ENCODE results near the gene FBXO2.

- TF ChIP-seq, protein P1, sequence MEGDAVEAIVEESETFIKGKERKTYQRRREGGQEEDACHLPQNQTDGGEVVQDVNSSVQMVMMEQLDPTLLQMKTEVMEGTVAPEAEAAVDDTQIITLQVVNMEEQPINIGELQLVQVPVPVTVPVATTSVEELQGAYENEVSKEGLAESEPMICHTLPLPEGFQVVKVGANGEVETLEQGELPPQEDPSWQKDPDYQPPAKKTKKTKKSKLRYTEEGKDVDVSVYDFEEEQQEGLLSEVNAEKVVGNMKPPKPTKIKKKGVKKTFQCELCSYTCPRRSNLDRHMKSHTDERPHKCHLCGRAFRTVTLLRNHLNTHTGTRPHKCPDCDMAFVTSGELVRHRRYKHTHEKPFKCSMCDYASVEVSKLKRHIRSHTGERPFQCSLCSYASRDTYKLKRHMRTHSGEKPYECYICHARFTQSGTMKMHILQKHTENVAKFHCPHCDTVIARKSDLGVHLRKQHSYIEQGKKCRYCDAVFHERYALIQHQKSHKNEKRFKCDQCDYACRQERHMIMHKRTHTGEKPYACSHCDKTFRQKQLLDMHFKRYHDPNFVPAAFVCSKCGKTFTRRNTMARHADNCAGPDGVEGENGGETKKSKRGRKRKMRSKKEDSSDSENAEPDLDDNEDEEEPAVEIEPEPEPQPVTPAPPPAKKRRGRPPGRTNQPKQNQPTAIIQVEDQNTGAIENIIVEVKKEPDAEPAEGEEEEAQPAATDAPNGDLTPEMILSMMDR (IDR thresholded peaks at IDR 0.05), result no peak
- no peak for TF ChIP-seq POLR2A (IDR thresholded peaks at IDR 0.05)
These were observed 6.9 kb upstream of the FBXO2 start for GRCh38 chr1:11661103-11661502.

Data from upper lobe of left lung (tissue), 4 donors.